IMR-90 (cell line): ENCODE measurements around the gene ZNF814. TPM values are rescaled to one million over a fixed set of nuclear protein-coding genes. Genes with fewer than 3 reads are reported as not detected.

Experiments
- ATAC-seq: fragments of 200-7000 bp; cut with Tn5 transposase; 2 replicates; pipeline ENCODE4 v1.9.1; 2020; ENCODE audit warnings: low read depth, mild to moderate bottlenecking, moderate library complexity
- BruUV-seq: library from RNA; stranded (reverse); fragments of 400-500 nt; replicated peaks from 2 replicates; lab custom pipeline; 2021; lab: Mats Ljungman, UMichigan
- CTCF ChIA-PET: fragments of 300-600 bp; formaldehyde crosslinking; extraction: SDS; loops from one replicate; lab custom pipeline; 2021; ENCODE audit warnings: antibody characterized with exemption; lab: Yijun Ruan, JAX
- POLR2A ChIA-PET: fragments of 300-600 bp; sonication (Branson Sonifier 250); formaldehyde crosslinking; loops from one replicate; lab custom pipeline; 2022; ENCODE audit warnings: antibody characterized with exemption; ENCODE audit not compliant: unreplicated experiment; lab: Charles Lee
- DNase-seq: peaks from one replicate; pipeline ENCODE4 v3.0.0; 2013
- H2AFZ ChIP-seq: replicated peaks from 2 replicates; pipeline ENCODE3; 2013; ENCODE audit warnings: low read length, mild to moderate bottlenecking; ENCODE audit not compliant: poor library complexity
- H2AK5ac ChIP-seq: 2 replicates; pipeline ENCODE4 v1.6.1; 2013; ENCODE audit warnings: low read depth, low read length, inconsistent platforms
- H2AK9ac ChIP-seq: replicated peaks from 2 replicates; pipeline ENCODE3; 2013; ENCODE audit warnings: mild to moderate bottlenecking, low read depth, low read length, moderate library complexity; ENCODE audit not compliant: poor library complexity
- H2BK120ac ChIP-seq: 2 replicates; pipeline ENCODE4 v1.6.1; 2013; ENCODE audit warnings: low read depth, low read length, inconsistent platforms
- H2BK15ac ChIP-seq: 3 replicates; pipeline ENCODE4 v1.6.1; 2013; ENCODE audit warnings: low read depth, low read length, inconsistent platforms
- H2BK20ac ChIP-seq: 2 replicates; pipeline ENCODE4 v1.6.1; 2013; ENCODE audit warnings: low read depth, mild to moderate bottlenecking, inconsistent platforms, low read length, moderate library complexity
- H2BK5ac ChIP-seq: 2 replicates; pipeline ENCODE4 v1.6.1; 2013; ENCODE audit warnings: mild to moderate bottlenecking, low read depth, low read length, inconsistent platforms; ENCODE audit not compliant: poor library complexity, severe bottlenecking
- H3K14ac ChIP-seq: replicated peaks from 2 replicates; pipeline ENCODE4 v1.6.1; 2013; ENCODE audit warnings: low read depth, low read length, inconsistent platforms
- H3K18ac ChIP-seq: 2 replicates; pipeline ENCODE4 v1.6.1; 2013; ENCODE audit warnings: low read depth, low read length, control low read depth
- H3K23ac ChIP-seq: 2 replicates; pipeline ENCODE4 v1.6.1; 2013; ENCODE audit warnings: low read depth, low read length, inconsistent platforms
- H3K27ac ChIP-seq: 2 replicates; pipeline ENCODE4 v1.5.1; 2013; ENCODE audit warnings: mild to moderate bottlenecking, control low read depth, low read length; ENCODE audit not compliant: insufficient read depth
- H3K27me3 ChIP-seq: 2 replicates; pipeline ENCODE4 v1.6.1; 2013; ENCODE audit warnings: low read length; ENCODE audit not compliant: control insufficient read depth, insufficient read depth
- H3K36me3 ChIP-seq: 2 replicates; pipeline ENCODE4 v1.6.1; 2013; ENCODE audit warnings: low read length, mixed read lengths; ENCODE audit not compliant: control insufficient read depth, insufficient read depth
- H3K4ac ChIP-seq: 2 replicates; pipeline ENCODE4 v1.6.1; 2013; ENCODE audit warnings: low read depth, low read length, inconsistent platforms
- H3K4me1 ChIP-seq: 2 replicates; pipeline ENCODE4 v1.6.1; 2013; ENCODE audit warnings: low read length, mixed read lengths; ENCODE audit not compliant: control insufficient read depth, insufficient read depth
- H3K4me2 ChIP-seq: 2 replicates; pipeline ENCODE4 v1.6.1; 2013; ENCODE audit warnings: low read depth, mild to moderate bottlenecking, control low read depth, low read length, moderate library complexity
- H3K4me3 ChIP-seq: 2 replicates; pipeline ENCODE4 v1.5.1; 2013; ENCODE audit warnings: low read depth, mild to moderate bottlenecking, control low read depth, low read length, moderate library complexity; ENCODE audit not compliant: insufficient read depth
- H3K56ac ChIP-seq: 2 replicates; pipeline ENCODE4 v1.6.1; 2013; ENCODE audit warnings: low read length, inconsistent platforms; ENCODE audit not compliant: insufficient read depth; ENCODE audit errors: extremely low read depth
- H3K79me1 ChIP-seq, 2 experiments: 2 replicates each; pipeline ENCODE4 v1.6.1; 2013; ENCODE audit warnings: low read length in 2 of 2, inconsistent platforms in 1 of 2, low read depth in 1 of 2
- H3K9ac ChIP-seq: 2 replicates; pipeline ENCODE4 v1.6.1; 2013; ENCODE audit warnings: low read depth, low read length, control low read depth
- H3K9me1 ChIP-seq: 2 replicates; pipeline ENCODE4 v1.6.1; 2013; ENCODE audit warnings: low read length, inconsistent platforms; ENCODE audit not compliant: insufficient read depth
- H3K9me3 ChIP-seq: 2 replicates; pipeline ENCODE4 v1.6.1; 2013; ENCODE audit warnings: low read length; ENCODE audit not compliant: control insufficient read depth, insufficient read depth
- H4K20me1 ChIP-seq: 2 replicates; pipeline ENCODE4 v1.6.1; 2013; ENCODE audit warnings: low read length, inconsistent platforms; ENCODE audit not compliant: insufficient read depth
- H4K5ac ChIP-seq: 2 replicates; pipeline ENCODE4 v1.6.1; 2013; ENCODE audit warnings: mild to moderate bottlenecking, low read depth, low read length, control low read depth
- H4K8ac ChIP-seq, 2 experiments: 2 replicates each; pipeline ENCODE4 v1.6.1; 2013; ENCODE audit warnings: low read depth in 2 of 2, low read length in 2 of 2, control low read depth in 1 of 2, inconsistent platforms in 1 of 2
- H4K91ac ChIP-seq: 2 replicates; pipeline ENCODE4 v1.6.1; 2013; ENCODE audit warnings: low read depth, low read length, inconsistent platforms; ENCODE audit not compliant: insufficient read depth
- BHLHE40 ChIP-seq: fragments of 150-350 bp; IDR thresholded peaks from 2 replicates; pipeline ENCODE4 v1.6.1; 2016; ENCODE audit warnings: mild to moderate bottlenecking, low read depth, low read length
- CEBPB ChIP-seq: IDR thresholded peaks from 2 replicates; pipeline ENCODE4 v1.6.1; 2012; ENCODE audit warnings: low read depth, low read length, improper control_type of control experiment
- CHD1 ChIP-seq: IDR thresholded peaks from 2 replicates; pipeline ENCODE4 v1.6.1; 2012; ENCODE audit warnings: low read depth, low read length, improper control_type of control experiment
- ELK1 ChIP-seq: fragments of 150-350 bp; IDR thresholded peaks from 2 replicates; pipeline ENCODE4 v1.6.1; 2016; ENCODE audit warnings: low read depth, mild to moderate bottlenecking, low read length, moderate library complexity, borderline replicate concordance
- FOS ChIP-seq: fragments of 150-350 bp; IDR thresholded peaks from 2 replicates; pipeline ENCODE4 v1.6.1; 2016; ENCODE audit warnings: low read depth, low read length
- MAFK ChIP-seq: IDR thresholded peaks from 2 replicates; pipeline ENCODE4 v1.6.1; 2012; ENCODE audit warnings: low read depth, low read length, improper control_type of control experiment
- MAZ ChIP-seq: IDR thresholded peaks from 2 replicates; pipeline ENCODE4 v1.6.1; 2012; ENCODE audit warnings: low read depth, mild to moderate bottlenecking, low read length, improper control_type of control experiment, moderate library complexity, borderline replicate concordance
- MXI1 ChIP-seq: IDR thresholded peaks from 2 replicates; pipeline ENCODE4 v1.6.1; 2012; ENCODE audit warnings: low read depth, mild to moderate bottlenecking, low read length, moderate library complexity, borderline replicate concordance
- NFE2L2 ChIP-seq: fragments of 150-350 bp; IDR thresholded peaks from 2 replicates; pipeline ENCODE4 v1.6.1; 2016; ENCODE audit warnings: low read depth, mild to moderate bottlenecking, low read length
- POLR2A ChIP-seq: IDR thresholded peaks from 2 replicates; pipeline ENCODE4 v1.6.1; 2012; ENCODE audit warnings: mild to moderate bottlenecking, low read depth, low read length
- RAD21 ChIP-seq: IDR thresholded peaks from 2 replicates; pipeline ENCODE4 v1.6.1; 2012; ENCODE audit warnings: low read length, improper control_type of control experiment
- RCOR1 ChIP-seq: IDR thresholded peaks from 2 replicates; pipeline ENCODE4 v1.6.1; 2012; ENCODE audit warnings: mild to moderate bottlenecking, low read length, improper control_type of control experiment; ENCODE audit not compliant: insufficient replicate concordance
- RFX5 ChIP-seq: IDR thresholded peaks from 2 replicates; pipeline ENCODE4 v1.8.0; 2012; ENCODE audit warnings: low read depth, mild to moderate bottlenecking, low read length, moderate library complexity
- SMC3 ChIP-seq: fragments of 150-350 bp; IDR thresholded peaks from 2 replicates; pipeline ENCODE4 v1.6.1; 2016; ENCODE audit warnings: low read depth, mild to moderate bottlenecking, antibody characterized with exemption, low read length, moderate library complexity
- WGBS, 2 experiments: methylation state at CpG; one replicate each; pipeline versions ENCODE4 v1.1.5 to v1.1.7; 2013; ENCODE audit warnings: missing lambda C conversion rate in 2 of 2; ENCODE audit not compliant: insufficient read length in 1 of 2; ENCODE audit errors: extremely low coverage in 2 of 2; 5-methylcytosine and 5-hydroxymethylcytosine counted together
- dilution Hi-C: fragments of 300-500 bp; cut with HindIII; formaldehyde crosslinking; loops from one replicate; pipeline ENCODE4 v1.14.3; 2018; ENCODE audit warnings: low sequenced_read_pairs; ENCODE audit not compliant: unreplicated experiment
- in situ Hi-C: fragments of 300-500 bp; cut with MboI; formaldehyde crosslinking; loops from 3 replicates; pipeline ENCODE4 v1.14.3; 2019; ENCODE audit warnings: low sequenced_read_pairs, inconsistent platforms, mixed read lengths
- intact Hi-C: fragments of 100-400 bp; cut with micrococcal nuclease; formaldehyde crosslinking; loops from 2 replicates; pipeline ENCODE4 v1.10.0; 2022
- polyA plus RNA-seq, 3 experiments: library from polyadenylated mRNA; depleted of rRNA; stranded (reverse); fragments of >200 nt; gene quantifications; 2 replicates each; pipeline ENCODE4 v1.2.3, GENCODE V29; 2012; ENCODE audit warnings: low replicate concordance in 1 of 3
- total RNA-seq: library from RNA; depleted of rRNA; stranded (reverse); fragments of >200 nt; gene quantifications from 2 replicates; pipeline ENCODE4 v1.2.3, GENCODE V29; 2012
- TF ChIP-seq, protein P1 (sequence below): fragments of 150-350 bp; IDR thresholded peaks from 2 replicates; pipeline ENCODE4 v1.6.1; 2017; ENCODE audit warnings: mild to moderate bottlenecking, antibody characterized with exemption, low read length, low read depth
- TF ChIP-seq, protein P2 (sequence below): conservative IDR thresholded peaks from 2 replicates; pipeline ENCODE4 v1.5.1; 2012; ENCODE audit warnings: mild to moderate bottlenecking, low read depth, low read length, improper control_type of control experiment

ZNF814 gene
- total and polyA plus RNA-seq, 2 of the 4 experiments (the other 2 are of a cell fraction) = 3.9 to 5.9 TPM

- Histone ChIP-seq H3K18ac (no peak overlapping the region), H3K4me3 (no peak overlapping the region), H2AK5ac (no peak overlapping the region), H3K56ac (no peak overlapping the region), H3K9me1 (no peaks in the 10 kb centered on the region), H2BK20ac (no peak overlapping the region), H4K8ac (no peak overlapping the region), H3K4me2 (no peak overlapping the region), H2BK120ac (no peak overlapping the region), H4K20me1 (no peaks in the 10 kb centered on the region), H3K4me1 (no peaks in the 10 kb centered on the region), H2BK5ac (no peak overlapping the region), H2BK15ac (no peak overlapping the region), H3K27me3 (no peaks in the 10 kb centered on the region), H3K14ac (no peak overlapping the region), H3K79me1 (no peaks in the 10 kb centered on the region; a peak in 2 of 4 replicates), H3K23ac (no peak overlapping the region), H4K91ac (no peak overlapping the region), H3K4ac (no peak overlapping the region), H3K9me3 (peaks cover 5% of the 10 kb centered on the region; the same call in 1 of the 2 replicates), H3K9ac (no peak overlapping the region), H2AFZ (no peak overlapping the region), H3K36me3 (peaks cover 23% of the 10 kb centered on the region), H2AK9ac (no peak overlapping the region), H3K27ac (no peak overlapping the region), H4K5ac (no peak overlapping the region)
- ChIA-PET POLR2A (no interaction called here), CTCF (interaction anchor here (0.6 kb wide), 1 partner anchor 382 kb away, joined by 9 read pairs; no protein-coding TSS in a partner anchor)
- DNase-seq (no peak), ATAC-seq (no peak)
- no TSS peak for BruUV-seq
- WGBS, 2 experiments = 100% methylated on average over 1 of the region's 6 CpGs; no CpG with 5 or more reads in 1 of the 2 experiments
- intact Hi-C loops (no loop called here), in situ Hi-C loops (no loop called here), dilution Hi-C loops (no loop called here)
- TF ChIP-seq FOS (no peak), NFE2L2 (no peak), BHLHE40 (no peak), POLR2A (no peak), ELK1 (no peak), CHD1 (no peak), MAZ (no peak), RAD21 (no peak), SMC3 (no peak), MAFK (no peak), MXI1 (no peak), RFX5 (no peak), CEBPB (no peak), RCOR1 (no peak)
- TF ChIP-seq, protein P1, sequence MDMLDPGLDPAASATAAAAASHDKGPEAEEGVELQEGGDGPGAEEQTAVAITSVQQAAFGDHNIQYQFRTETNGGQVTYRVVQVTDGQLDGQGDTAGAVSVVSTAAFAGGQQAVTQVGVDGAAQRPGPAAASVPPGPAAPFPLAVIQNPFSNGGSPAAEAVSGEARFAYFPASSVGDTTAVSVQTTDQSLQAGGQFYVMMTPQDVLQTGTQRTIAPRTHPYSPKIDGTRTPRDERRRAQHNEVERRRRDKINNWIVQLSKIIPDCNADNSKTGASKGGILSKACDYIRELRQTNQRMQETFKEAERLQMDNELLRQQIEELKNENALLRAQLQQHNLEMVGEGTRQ = no peak
- TF ChIP-seq, protein P2, sequence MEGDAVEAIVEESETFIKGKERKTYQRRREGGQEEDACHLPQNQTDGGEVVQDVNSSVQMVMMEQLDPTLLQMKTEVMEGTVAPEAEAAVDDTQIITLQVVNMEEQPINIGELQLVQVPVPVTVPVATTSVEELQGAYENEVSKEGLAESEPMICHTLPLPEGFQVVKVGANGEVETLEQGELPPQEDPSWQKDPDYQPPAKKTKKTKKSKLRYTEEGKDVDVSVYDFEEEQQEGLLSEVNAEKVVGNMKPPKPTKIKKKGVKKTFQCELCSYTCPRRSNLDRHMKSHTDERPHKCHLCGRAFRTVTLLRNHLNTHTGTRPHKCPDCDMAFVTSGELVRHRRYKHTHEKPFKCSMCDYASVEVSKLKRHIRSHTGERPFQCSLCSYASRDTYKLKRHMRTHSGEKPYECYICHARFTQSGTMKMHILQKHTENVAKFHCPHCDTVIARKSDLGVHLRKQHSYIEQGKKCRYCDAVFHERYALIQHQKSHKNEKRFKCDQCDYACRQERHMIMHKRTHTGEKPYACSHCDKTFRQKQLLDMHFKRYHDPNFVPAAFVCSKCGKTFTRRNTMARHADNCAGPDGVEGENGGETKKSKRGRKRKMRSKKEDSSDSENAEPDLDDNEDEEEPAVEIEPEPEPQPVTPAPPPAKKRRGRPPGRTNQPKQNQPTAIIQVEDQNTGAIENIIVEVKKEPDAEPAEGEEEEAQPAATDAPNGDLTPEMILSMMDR = no peak
These were observed 16.4 kb upstream of the ZNF814 start for GRCh38 chr19:57905258-57905657.
